HepG2 (cell line): ENCODE data around the gene TSEN54. TPM values are rescaled to one million over a fixed set of nuclear protein-coding genes. Genes with fewer than 3 reads are reported as not detected.

Experiments used
- ATAC-seq: fragments of 200-7000 bp; cut with Tn5 transposase; 3 replicates; pipeline ENCODE4 v1.9.1; 2020; ENCODE audit warnings: mild to moderate bottlenecking, moderate library complexity
- BruUV-seq: library from RNA; stranded (reverse); fragments of 400-500 nt; replicated peaks from 2 replicates; lab custom pipeline; 2021; lab: Mats Ljungman, UMichigan
- CTCF ChIA-PET: fragments of 300-600 bp; formaldehyde crosslinking; extraction: SDS; loops from one replicate; lab custom pipeline; 2021; ENCODE audit warnings: low total read pairs, inconsistent platforms, low intra/inter-chr PET ratio; lab: Yijun Ruan, JAX
- POLR2A ChIA-PET: fragments of 350-600 bp; sonication (Branson Sonifier 250); formaldehyde crosslinking; loops from one replicate; lab custom pipeline; 2020; ENCODE audit warnings: antibody characterized with exemption, inconsistent platforms; lab: Yijun Ruan, JAX
- DNase-seq: peaks from one replicate; pipeline ENCODE4 v3.0.0-alpha.2; 2015; ENCODE audit warnings: low spot score
- FAIRE-seq: peaks from 3 replicates; lab custom pipeline; 2011; peaks lifted over from hg19 to GRCh38; lab: Jason Lieb, UNC
- H2AFZ ChIP-seq: one replicate; pipeline ENCODE4 v1.6.1; 2011; ENCODE audit warnings: low read length, inconsistent platforms
- H3K27ac ChIP-seq: fragments of 300-600 bp; 3 replicates; pipeline ENCODE4 v1.8.0; 2011; ENCODE audit warnings: mixed run types, mild to moderate bottlenecking, mixed read lengths, low read length, inconsistent platforms; ENCODE audit not compliant: insufficient read depth; ENCODE audit errors: extremely low read length
- H3K27me3 ChIP-seq, 2 experiments: fragments of 200-600 bp in 1 of 2; 2 replicates in 1 of 2; 3 replicates in 1 of 2; pipeline versions ENCODE4 v1.6.0 to v1.8.0; 2011; ENCODE audit warnings: low read length in 2 of 2, mild to moderate bottlenecking in 2 of 2, moderate library complexity in 2 of 2, inconsistent platforms in 1 of 2; ENCODE audit not compliant: insufficient read depth in 2 of 2, control insufficient read depth in 1 of 2
- H3K36me3 ChIP-seq, 2 experiments: fragments of 200-600 bp in 1 of 2; replicated peaks in 1 of 2; 2 replicates in 1 of 2; 3 replicates in 1 of 2; pipeline versions ENCODE4 v1.5.1 to v1.8.0; 2011; ENCODE audit warnings: low read length in 2 of 2, inconsistent platforms in 1 of 2; ENCODE audit not compliant: insufficient read depth in 2 of 2, control insufficient read depth in 1 of 2
- H3K4me1 ChIP-seq: 2 replicates; pipeline ENCODE4 v1.5.1; 2012; ENCODE audit warnings: low read length, inconsistent platforms; ENCODE audit not compliant: insufficient read depth
- H3K4me2 ChIP-seq: 2 replicates; pipeline ENCODE4 v1.6.0; 2011; ENCODE audit warnings: low read depth, low read length, inconsistent platforms
- H3K4me3 ChIP-seq, 3 experiments: fragments of 200-600 bp in 1 of 3; sonication (generic), shearing (Covaris generic) in 1 of 3; replicated peaks in 1 of 3; 2 replicates each; pipeline ENCODE4 v1.5.1; 2011 to 2016; ENCODE audit warnings: low read length in 3 of 3, inconsistent platforms in 2 of 3, low read depth in 2 of 3, mild to moderate bottlenecking in 2 of 3, control low read depth in 1 of 3, mixed read lengths in 1 of 3; ENCODE audit not compliant: insufficient read depth in 1 of 3
- H3K79me2 ChIP-seq: one replicate; pipeline ENCODE4 v1.6.1; 2011; ENCODE audit warnings: low read length, inconsistent platforms; ENCODE audit not compliant: insufficient read depth
- H3K9ac ChIP-seq: 2 replicates; pipeline ENCODE4 v1.6.0; 2011; ENCODE audit warnings: mild to moderate bottlenecking, low read depth, low read length, inconsistent platforms; ENCODE audit not compliant: insufficient read depth
- H3K9me3 ChIP-seq: 2 replicates; pipeline ENCODE4 v1.5.1; 2012; ENCODE audit warnings: mild to moderate bottlenecking, low read length
- H4K20me1 ChIP-seq: 2 replicates; pipeline ENCODE4 v1.6.0; 2011; ENCODE audit warnings: inconsistent platforms, mild to moderate bottlenecking, low read length, moderate library complexity; ENCODE audit not compliant: insufficient read depth
- ARNT2 ChIP-seq: sonication (generic); formaldehyde crosslinking; IDR thresholded peaks from 2 replicates; pipeline ENCODE4 v1.8.0; 2022; ENCODE audit warnings: mild to moderate bottlenecking, low read depth, missing genetic modification reagents, moderate library complexity
- ARNTL ChIP-seq: sonication (generic); formaldehyde crosslinking; IDR thresholded peaks from 2 replicates; pipeline ENCODE4 v1.4.0; 2020; ENCODE audit warnings: mild to moderate bottlenecking, missing genetic modification reagents
- FOXA1 ChIP-seq, 2 experiments: fragments of 450-650 bp in 1 of 2; sonication (generic) in 1 of 2; formaldehyde crosslinking in 1 of 2; IDR thresholded peaks; 2 replicates each; pipeline versions ENCODE4 v1.4.0 to v1.6.1; 2016 to 2020; ENCODE audit warnings: missing genetic modification reagents in 1 of 2
- HMG20B ChIP-seq: conservative IDR thresholded peaks from 2 replicates; pipeline ENCODE4 v1.6.1; 2016; ENCODE audit warnings: missing genetic modification reagents, missing compliant biosample characterization
- IKZF1 ChIP-seq: fragments of 450-650 bp; IDR thresholded peaks from 2 replicates; pipeline ENCODE4 v1.7.1; 2016
- KAT8 ChIP-seq: IDR thresholded peaks from 2 replicates; pipeline ENCODE4 v1.6.1; 2016; ENCODE audit warnings: missing genetic modification reagents, missing compliant biosample characterization
- KLF13 ChIP-seq: sonication (generic); formaldehyde crosslinking; IDR thresholded peaks from 2 replicates; pipeline ENCODE4 v1.4.0; 2020; ENCODE audit warnings: mild to moderate bottlenecking, missing genetic modification reagents
- MEIS2 ChIP-seq: sonication (generic); formaldehyde crosslinking; IDR thresholded peaks from 2 replicates; pipeline ENCODE4 v1.9.0; 2021; ENCODE audit warnings: mild to moderate bottlenecking, missing genetic modification reagents
- NFAT5 ChIP-seq: sonication (generic); formaldehyde crosslinking; IDR thresholded peaks from 2 replicates; pipeline ENCODE4 v1.4.0; 2020; ENCODE audit warnings: missing genetic modification reagents
- TAF1 ChIP-seq: sonication (generic); formaldehyde crosslinking; IDR thresholded peaks from 2 replicates; pipeline ENCODE4 v1.4.0; 2020; ENCODE audit warnings: missing genetic modification reagents
- TBX3 ChIP-seq: fragments of 450-650 bp; IDR thresholded peaks from 2 replicates; pipeline ENCODE4 v1.6.1; 2017; ENCODE audit warnings: antibody characterized with exemption, mild to moderate bottlenecking, inconsistent platforms, borderline replicate concordance
- TEF ChIP-seq: sonication (generic); formaldehyde crosslinking; IDR thresholded peaks from 2 replicates; pipeline ENCODE4 v1.5.0; 2020; ENCODE audit warnings: missing genetic modification reagents
- THAP7 ChIP-seq: sonication (generic); formaldehyde crosslinking; IDR thresholded peaks from 2 replicates; pipeline ENCODE4 v1.8.1; 2023; ENCODE audit warnings: mild to moderate bottlenecking, missing genetic modification reagents
- U2AF2 ChIP-seq: fragments of 200-400 bp; formaldehyde crosslinking; IDR thresholded peaks from 2 replicates; pipeline ENCODE4 v1.6.1; 2017; ENCODE audit warnings: low read depth, mild to moderate bottlenecking, low read length
- YEATS4 ChIP-seq: sonication (generic); formaldehyde crosslinking; IDR thresholded peaks from 2 replicates; pipeline ENCODE4 v1.4.0; 2020; ENCODE audit warnings: missing genetic modification reagents, borderline replicate concordance
- ZFP36L1 ChIP-seq: sonication (generic); formaldehyde crosslinking; IDR thresholded peaks from 2 replicates; pipeline ENCODE4 v1.8.0; 2022; ENCODE audit warnings: mild to moderate bottlenecking, missing genetic modification reagents, moderate library complexity
- ZNF232 ChIP-seq: sonication (generic); formaldehyde crosslinking; IDR thresholded peaks from 2 replicates; pipeline ENCODE4 v1.4.0; 2020; ENCODE audit warnings: missing genetic modification reagents, borderline replicate concordance
- WGBS: methylation state at CpG from one replicate; pipeline ENCODE4 v1.1.6; 2017; ENCODE audit warnings: low lambda C conversion rate; 5-methylcytosine and 5-hydroxymethylcytosine counted together
- in situ Hi-C: cut with HindIII; loops from 2 replicates; pipeline ENCODE4 v1.10.0; 2017; ENCODE audit warnings: low pct_unique_long_range_greater_than_20kb; ENCODE audit not compliant: extremely low pct_ligation_motif_present
- intact Hi-C: fragments of 100-400 bp; cut with micrococcal nuclease; formaldehyde crosslinking; loops from one replicate; pipeline ENCODE4 v1.10.0; 2022; ENCODE audit not compliant: unreplicated experiment
- polyA plus RNA-seq, 8 experiments: library from polyadenylated mRNA; depleted of rRNA in 3 of 8; stranded (reverse) in 7 of 8; unstranded in 1 of 8; fragments of >200 nt; fragmentation: Illumina TruSeq in 4 of 8; extraction: Trizol in 4 of 8; gene quantifications; 2 replicates each; pipeline versions ENCODE4 v1.2.1 to v1.2.3, GENCODE V29; 2011 to 2016; ENCODE audit warnings: low read depth in 4 of 8, missing spikeins in 1 of 8, mixed read lengths in 1 of 8; ENCODE audit not compliant: insufficient read depth in 1 of 8
- total RNA-seq, 5 experiments: library from RNA; depleted of rRNA; stranded (reverse); fragments of >200 nt; fragmentation: Illumina TruSeq; extraction: Trizol; gene quantifications; 2 replicates each; pipeline ENCODE4 v1.2.3, GENCODE V29; 2016; ENCODE audit warnings: low read depth in 1 of 5

Gene TSEN54
- total and polyA plus RNA-seq, 2 of the 13 experiments (the other 11 are each of a cell fraction or from before 2014, with no cell fraction given) = 62.9 to 63.3 TPM

- Histone ChIP-seq H3K27ac (peak overlapping the region; percentile 73), H3K9me3 (no peaks in the 10 kb centered on the region), H3K4me2 (peak overlapping the region; percentile 64), H4K20me1 (peaks cover 5% of the 10 kb centered on the region; the same call in 1 of the 2 replicates), H3K4me3 (peak overlapping the region in 1 of 3 experiments; percentile 50; a peak in 2 of 6 replicates), H3K36me3 (peaks cover 0 to 5% of the 10 kb centered on the region in 2 experiments; a peak in 4 of 5 replicates), H2AFZ (no peak overlapping the region), H3K4me1 (peaks cover 69% of the 10 kb centered on the region), H3K79me2 (peaks cover 2% of the 10 kb centered on the region), H3K9ac (peak overlapping the region; percentile 47), H3K27me3 (no peaks in the 10 kb centered on the region; a peak in 1 of 5 replicates)
- BruUV-seq = no TSS peak
- CTCF ChIA-PET = no interaction called here
- FAIRE-seq = peak; percentile 96
- DNase-seq = peak; percentile 93
- peak; percentile 37 for ATAC-seq
- POLR2A ChIA-PET = interaction anchor here (0.6 to 2.1 kb wide), 15 partner anchors 8 to 540 kb away, joined by 3 to 18 read pairs (median 4); partner anchors contain the start of genes LLGL2 and TMEM94
- 26% methylated on average over 11 of the region's 13 CpGs for WGBS
- in situ Hi-C loops = no loop called here
- intact Hi-C loops = loop anchor here (5.0 kb wide), 1 partner anchor 55 kb away; the partner anchor contains the start of gene TMEM94
- TF ChIP-seq ZFP36L1 (CRISPR knock-in tag) (peak; percentile 90; the same call in 1 of the 2 replicates), THAP7 (CRISPR knock-in tag) (no peak), TEF (CRISPR knock-in tag) (no peak), YEATS4 (peak; percentile 41; the same call in 1 of the 2 replicates), ZNF232 (CRISPR knock-in tag) (peak; percentile 87; the same call in 1 of the 2 replicates), TAF1 (no peak), ARNT2 (CRISPR knock-in tag) (peak; percentile 89), KAT8 (CRISPR knock-in tag) (peak; percentile 75), IKZF1 (no peak), FOXA1 (IDR thresholded peaks at IDR 0.05) (no peak), FOXA1 (CRISPR knock-in tag; IDR thresholded peaks at IDR 0.05) (peak; percentile 97), ARNTL (CRISPR knock-in tag) (no peak; the same call in none of the 2 replicates), KLF13 (CRISPR knock-in tag) (no peak), MEIS2 (CRISPR knock-in tag) (peak; percentile 89), NFAT5 (CRISPR knock-in tag) (no peak; the same call in 1 of the 2 replicates), HMG20B (CRISPR knock-in tag) (peak; percentile 72; the same call in 1 of the 2 replicates), U2AF2 (no peak), TBX3 (peak; percentile 99)
These were observed 4.4 kb upstream of the TSEN54 start for GRCh38 chr17:75511610-75512575.
